ENCODE measurements around the gene TRPV3. TPM values are rescaled to one million over a fixed set of nuclear protein-coding genes. Genes with fewer than 3 reads are reported as not detected.

The TRPV3 gene
- total and polyA plus RNA-seq, 2 of the 13 experiments (the other 11 are each of a cell fraction or from before 2014, with no cell fraction given), result 0.90 to 1.0 TPM

DNA sequence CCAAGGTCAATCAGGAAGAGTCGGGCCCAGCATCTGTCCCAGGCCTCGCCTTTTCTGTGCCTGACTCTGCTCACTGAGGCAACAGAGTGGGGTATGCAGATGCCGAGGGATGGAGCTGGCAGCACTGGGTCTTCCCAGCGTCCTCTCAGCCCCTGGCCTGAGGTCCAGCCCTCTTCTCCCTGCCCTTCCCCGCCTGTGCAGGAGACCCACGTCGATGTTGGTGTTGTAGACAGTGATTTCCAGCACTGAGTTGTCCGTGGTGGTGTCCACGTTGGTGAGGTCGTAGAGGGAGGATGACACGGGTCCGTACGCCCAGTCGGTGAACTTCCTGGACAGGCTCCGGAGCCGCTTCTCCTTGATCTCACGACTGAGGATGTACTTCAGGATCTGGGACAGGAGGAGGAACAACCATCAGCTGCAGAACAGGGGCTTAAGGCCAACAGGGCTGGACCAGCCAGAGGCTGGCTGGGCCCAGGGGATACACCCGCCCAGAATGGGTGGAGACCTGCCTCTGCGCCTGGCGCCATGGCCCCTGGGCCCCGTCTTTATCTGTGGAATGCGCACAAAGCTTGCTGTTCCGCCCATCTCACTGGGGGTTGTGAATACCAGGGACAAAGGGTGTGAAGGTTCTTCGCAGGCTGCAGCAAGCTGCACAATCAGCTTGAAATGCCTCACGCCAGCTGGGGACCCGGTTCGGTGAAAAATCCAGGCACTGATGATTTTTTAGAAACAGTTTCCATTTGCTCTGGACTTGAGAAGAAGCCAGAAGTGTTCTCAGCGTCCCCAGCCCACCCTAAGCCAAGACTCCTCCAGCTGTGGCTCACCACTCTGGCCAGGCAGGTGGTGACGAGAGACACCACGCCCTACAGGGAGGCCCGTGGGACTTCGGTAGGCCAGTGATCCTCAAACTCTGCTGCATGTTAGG is 27.5 kb downstream of the TRPV3 start (continued):
- TF ChIP-seq CBFB (CRISPR knock-in tag; IDR thresholded peaks at IDR 0.05) (no peak), REPIN1 (CRISPR knock-in tag; IDR thresholded peaks at IDR 0.05; ENCODE audit: borderline replicate concordance, low read depth) (peak; percentile 48; the same call in 1 of the 2 replicates), SPEN (CRISPR knock-in tag; IDR thresholded peaks at IDR 0.05; ENCODE audit: low read depth) (peak; percentile 27; the same call in 1 of the 2 replicates), KDM6A (CRISPR knock-in tag; IDR thresholded peaks at IDR 0.05; ENCODE audit: low read depth) (peak; percentile 36; the same call in 1 of the 2 replicates), ZNF777 (CRISPR knock-in tag; IDR thresholded peaks at IDR 0.05) (peak; percentile 54; the same call in 1 of the 2 replicates), PITX1 (CRISPR knock-in tag; IDR thresholded peaks at IDR 0.05) (peak; percentile 77; the same call in 1 of the 2 replicates), MED1 (CRISPR knock-in tag; IDR thresholded peaks at IDR 0.05) (no peak; the same call in 1 of the 2 replicates), ZNF136 (CRISPR knock-in tag; IDR thresholded peaks at IDR 0.05; ENCODE audit: low read depth) (0 out of 2 replicates have a peak, but pooled peaks have one; percentile 37), ZNF766 (CRISPR knock-in tag; IDR thresholded peaks at IDR 0.05; ENCODE audit: borderline replicate concordance) (no peak), AGO1 (IDR thresholded peaks at IDR 0.05; ENCODE audit: low read depth, low read length, poor library complexity, severe bottlenecking) (no peak), ELK4 (CRISPR knock-in tag; IDR thresholded peaks at IDR 0.05; ENCODE audit: borderline replicate concordance) (no peak), ZNF577 (CRISPR knock-in tag; IDR thresholded peaks at IDR 0.05; ENCODE audit: borderline replicate concordance, low read depth) (no peak), ZNF496 (CRISPR knock-in tag; IDR thresholded peaks at IDR 0.05; ENCODE audit: insufficient replicate concordance) (no peak)
